Keratinocyte (primary cell): ENCODE measurements around the gene NFATC3.

Source experiments
- EZH2 ChIP-seq: IDR thresholded peaks from one replicate; pipeline ENCODE4 v1.6.1; 2012; ENCODE audit warnings: inconsistent platforms, mild to moderate bottlenecking, low read length, moderate library complexity
- TF ChIP-seq, protein P1 (sequence below), 3 experiments: IDR thresholded peaks in 1 of 3; conservative IDR thresholded peaks in 1 of 3; optimal IDR thresholded peaks in 1 of 3; 2 replicates in 2 of 3; 3 replicates in 1 of 3; pipeline versions ENCODE3 to v1.5.1; 2011; ENCODE audit warnings: low read length in 3 of 3, mild to moderate bottlenecking in 3 of 3, moderate library complexity in 2 of 3, control low read depth in 1 of 3, inconsistent platforms in 1 of 3; ENCODE audit not compliant: insufficient read depth in 2 of 3; ENCODE audit errors: extremely low read depth in 1 of 3

DNA sequence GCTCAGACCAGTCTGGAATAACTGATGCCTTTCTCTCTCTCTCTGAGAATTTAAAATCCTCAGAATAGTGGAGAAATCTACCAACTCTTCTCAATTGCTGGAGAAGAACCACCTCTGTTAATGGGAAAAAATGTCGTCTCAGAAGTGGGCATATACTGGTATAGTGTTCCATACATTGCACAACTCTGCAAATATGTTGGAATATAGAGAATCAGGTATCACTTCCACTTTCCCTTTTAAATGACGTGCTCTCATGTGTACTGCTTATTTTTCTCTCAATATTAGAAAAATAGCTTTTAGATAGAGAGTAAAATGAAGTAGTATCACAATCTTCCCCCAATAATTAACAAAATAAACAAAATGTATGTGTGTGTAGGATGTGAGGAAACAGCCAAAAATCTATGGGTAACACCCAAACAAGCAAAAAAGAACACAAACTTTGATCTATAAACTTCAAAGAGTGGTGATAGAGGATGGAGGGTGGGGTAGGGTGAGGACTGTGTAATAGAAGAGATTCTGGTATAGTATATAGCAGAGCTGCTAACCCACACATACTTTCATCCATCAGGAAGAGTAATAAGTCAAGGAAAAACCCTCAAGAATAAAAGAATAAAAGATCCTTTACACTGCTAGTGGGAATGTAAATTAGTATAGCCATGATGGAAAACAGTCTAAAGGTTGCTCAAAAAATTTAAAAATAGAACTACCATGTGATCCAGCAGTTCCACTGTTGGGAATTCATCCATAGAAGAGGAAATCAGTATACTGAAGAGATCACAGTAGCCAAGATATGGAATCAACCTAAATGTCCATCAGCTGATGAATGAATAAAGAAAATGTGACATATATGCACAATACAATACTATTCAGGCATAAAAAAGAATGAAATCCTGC lies 46.9 kb downstream of the NFATC3 start:
- TF ChIP-seq, protein P1, sequence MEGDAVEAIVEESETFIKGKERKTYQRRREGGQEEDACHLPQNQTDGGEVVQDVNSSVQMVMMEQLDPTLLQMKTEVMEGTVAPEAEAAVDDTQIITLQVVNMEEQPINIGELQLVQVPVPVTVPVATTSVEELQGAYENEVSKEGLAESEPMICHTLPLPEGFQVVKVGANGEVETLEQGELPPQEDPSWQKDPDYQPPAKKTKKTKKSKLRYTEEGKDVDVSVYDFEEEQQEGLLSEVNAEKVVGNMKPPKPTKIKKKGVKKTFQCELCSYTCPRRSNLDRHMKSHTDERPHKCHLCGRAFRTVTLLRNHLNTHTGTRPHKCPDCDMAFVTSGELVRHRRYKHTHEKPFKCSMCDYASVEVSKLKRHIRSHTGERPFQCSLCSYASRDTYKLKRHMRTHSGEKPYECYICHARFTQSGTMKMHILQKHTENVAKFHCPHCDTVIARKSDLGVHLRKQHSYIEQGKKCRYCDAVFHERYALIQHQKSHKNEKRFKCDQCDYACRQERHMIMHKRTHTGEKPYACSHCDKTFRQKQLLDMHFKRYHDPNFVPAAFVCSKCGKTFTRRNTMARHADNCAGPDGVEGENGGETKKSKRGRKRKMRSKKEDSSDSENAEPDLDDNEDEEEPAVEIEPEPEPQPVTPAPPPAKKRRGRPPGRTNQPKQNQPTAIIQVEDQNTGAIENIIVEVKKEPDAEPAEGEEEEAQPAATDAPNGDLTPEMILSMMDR (optimal IDR thresholded peaks at IDR 0.05 in 1 of 3, IDR thresholded peaks at IDR 0.05 in 1 of 3, conservative IDR thresholded peaks at IDR 0.05 in 1 of 3; ENCODE audit: extremely low read depth in 1 of 3, insufficient read depth in 2 of 3, low read length in 3 of 3) = no peak
- TF ChIP-seq EZH2 = no peak
